Progenitor cell of endocrine pancreas (in vitro differentiated cells): ENCODE data around the gene PPARGC1A. TPM values are rescaled to one million over a fixed set of nuclear protein-coding genes. Genes with fewer than 3 reads are reported as not detected.
A peak's percentile ranks its signal among the peaks of the same experiment; 100 is the strongest.

Experiments used
- DNase-seq: peaks from one replicate; pipeline ENCODE4 v3.0.0; 2021; ENCODE audit warnings: low spot score; ENCODE audit not compliant: unreplicated experiment
- H3K27ac Mint-ChIP-seq: 2 replicates; pipeline ENCODE4 v1.8.0; 2021; ENCODE audit warnings: mild to moderate bottlenecking, moderate library complexity, mixed read lengths
- H3K27me3 Mint-ChIP-seq: 2 replicates; pipeline ENCODE4 v1.8.0; 2021; ENCODE audit warnings: mixed read lengths
- H3K36me3 Mint-ChIP-seq: 2 replicates; pipeline ENCODE4 v1.8.0; 2022; ENCODE audit warnings: mixed read lengths; ENCODE audit not compliant: insufficient read depth
- H3K4me1 Mint-ChIP-seq: 2 replicates; pipeline ENCODE4 v1.8.0; 2021; ENCODE audit warnings: low read depth, mixed read lengths
- H3K4me3 Mint-ChIP-seq: 2 replicates; pipeline ENCODE4 v1.8.0; 2021; ENCODE audit warnings: low read depth, mild to moderate bottlenecking, moderate library complexity, mixed read lengths
- H3K9me3 Mint-ChIP-seq: 2 replicates; pipeline ENCODE4 v1.8.0; 2021; ENCODE audit warnings: low read depth, mixed read lengths
- CTCF ChIP-seq: fragments of 200-600 bp; sonication (generic); IDR thresholded peaks from one replicate; pipeline ENCODE4 v1.5.0; 2021; ENCODE audit warnings: antibody characterized with exemption, mild to moderate bottlenecking; ENCODE audit not compliant: unreplicated experiment
- total RNA-seq: library from RNA; stranded (reverse); gene quantifications from 2 replicates; pipeline ENCODE4 v1.2.1, GENCODE V29; 2021

The PPARGC1A gene
- total RNA-seq, 1 donor from 2014 or later, result 0.93 TPM

- H3K27ac Mint-ChIP-seq, result no peak overlapping the region
- no peaks in the 10 kb centered on the region for H3K9me3 Mint-ChIP-seq
- H3K4me1 Mint-ChIP-seq, result peaks cover 21% of the 10 kb centered on the region
- peak; percentile 29 for TF ChIP-seq CTCF
- peaks cover 6% of the 10 kb centered on the region for H3K27me3 Mint-ChIP-seq
- no peak for DNase-seq
- no peak overlapping the region for H3K4me3 Mint-ChIP-seq
- no peaks in the 10 kb centered on the region for H3K36me3 Mint-ChIP-seq
Measured at GRCh38 chr4:23881674-23882337, 8.0 kb downstream of the PPARGC1A start.

GRCh38 chr4:23881052-23881501, 8.8 kb downstream of the PPARGC1A start:
- H3K27me3 Mint-ChIP-seq, result peaks cover 2% of the 10 kb centered on the region
- no peaks in the 10 kb centered on the region for H3K9me3 Mint-ChIP-seq
- peaks cover 25% of the 10 kb centered on the region for H3K4me1 Mint-ChIP-seq
- H3K4me3 Mint-ChIP-seq, result no peak overlapping the region
- H3K36me3 Mint-ChIP-seq, result no peaks in the 10 kb centered on the region
- TF ChIP-seq CTCF, result no peak
- no peak for DNase-seq
- H3K27ac Mint-ChIP-seq, result no peak overlapping the region

- H3K4me1 Mint-ChIP-seq, result peaks cover 29% of the 10 kb centered on the region
- DNase-seq, result no peak
Measured at GRCh38 chr4:23878912-23879732, 10.7 kb downstream of the PPARGC1A start.

GRCh38 chr4:23878246-23878891, 11.5 kb downstream of the PPARGC1A start:
- Mint-ChIP-seq H3K36me3 (no peaks in the 10 kb centered on the region), H3K4me1 (peaks cover 29% of the 10 kb centered on the region), H3K27me3 (no peaks in the 10 kb centered on the region), H3K4me3 (no peak overlapping the region), H3K27ac (no peak overlapping the region), H3K9me3 (no peaks in the 10 kb centered on the region)
- TF ChIP-seq CTCF, result no peak
- DNase-seq, result no peak

More at GRCh38 chr4:23878912-23879732, 10.7 kb downstream of the PPARGC1A start:
- Mint-ChIP-seq H3K27ac (peak overlapping the region; percentile 12), H3K9me3 (no peaks in the 10 kb centered on the region), H3K27me3 (no peaks in the 10 kb centered on the region), H3K36me3 (no peaks in the 10 kb centered on the region), H3K4me3 (no peak overlapping the region)
- no peak for TF ChIP-seq CTCF

GRCh38 chr4:23877758-23878229, 12.1 kb downstream of the PPARGC1A start:
- no peaks in the 10 kb centered on the region for H3K27me3 Mint-ChIP-seq
- H3K4me3 Mint-ChIP-seq, result no peak overlapping the region
- no peak for DNase-seq
- H3K9me3 Mint-ChIP-seq, result no peaks in the 10 kb centered on the region
- TF ChIP-seq CTCF, result no peak
- H3K36me3 Mint-ChIP-seq, result no peaks in the 10 kb centered on the region
- peak overlapping the region; percentile 84 for H3K27ac Mint-ChIP-seq
- H3K4me1 Mint-ChIP-seq, result peaks cover 29% of the 10 kb centered on the region
